Liver (tissue), 9 donors: ENCODE measurements around the gene CEPT1. TPM values are rescaled to one million over a fixed set of nuclear protein-coding genes. Genes with fewer than 3 reads are reported as not detected.

Experiments used
- DNase-seq: peaks from one replicate; pipeline ENCODE4 v3.0.0-alpha.2; 2017; ENCODE audit warnings: low spot score
- H3K27ac ChIP-seq, 2 donors: one replicate each; pipeline ENCODE4 v1.7.0; 2013; ENCODE audit warnings: inconsistent platforms in 2 of 2, low read length in 2 of 2, control low read depth in 1 of 2, low read depth in 1 of 2, mild to moderate bottlenecking in 1 of 2
- H3K27me3 ChIP-seq, 4 donors: one replicate each; pipeline versions ENCODE4 v1.6.1 to v1.7.0; 2013; ENCODE audit warnings: low read length in 3 of 4, inconsistent platforms in 1 of 4, mild to moderate bottlenecking in 1 of 4, moderate library complexity in 1 of 4; ENCODE audit not compliant: control insufficient read depth in 4 of 4, insufficient read depth in 4 of 4
- H3K36me3 ChIP-seq, 4 donors: one replicate each; pipeline versions ENCODE4 v1.6.1 to v1.7.0; 2013; ENCODE audit warnings: low read length in 3 of 4, mild to moderate bottlenecking in 3 of 4, low read depth in 1 of 4, moderate library complexity in 1 of 4; ENCODE audit not compliant: control insufficient read depth in 4 of 4, insufficient read depth in 3 of 4
- H3K4me1 ChIP-seq, 4 donors: one replicate each; pipeline versions ENCODE4 v1.6.1 to v1.7.0; 2013; ENCODE audit warnings: low read length in 3 of 4, mild to moderate bottlenecking in 3 of 4, moderate library complexity in 1 of 4; ENCODE audit not compliant: control insufficient read depth in 4 of 4, insufficient read depth in 4 of 4
- H3K4me3 ChIP-seq, 3 donors: one replicate each; pipeline versions ENCODE4 v1.6.1 to v1.7.0; 2013; ENCODE audit warnings: low read length in 3 of 3, control low read depth in 1 of 3, low read depth in 1 of 3, mild to moderate bottlenecking in 1 of 3
- H3K9ac ChIP-seq, 2 donors: one replicate each; pipeline ENCODE4 v1.7.0; 2013; ENCODE audit warnings: low read length in 2 of 2, mild to moderate bottlenecking in 2 of 2, moderate library complexity in 2 of 2, control low read depth in 1 of 2, low read depth in 1 of 2
- H3K9me3 ChIP-seq, 4 donors: one replicate each; pipeline versions ENCODE4 v1.6.1 to v1.7.0; 2013; ENCODE audit warnings: low read length in 3 of 4; ENCODE audit not compliant: control insufficient read depth in 4 of 4
- EGR1 ChIP-seq, 2 donors: IDR thresholded peaks; 2 replicates each; pipeline ENCODE4 v1.6.1; 2016 to 2018; ENCODE audit warnings: antibody characterized with exemption in 2 of 2, low read depth in 2 of 2
- FOXA1 ChIP-seq: IDR thresholded peaks from 2 replicates; pipeline ENCODE4 v1.6.1; 2016; ENCODE audit warnings: antibody characterized with exemption
- FOXA2 ChIP-seq: IDR thresholded peaks from 2 replicates; pipeline ENCODE4 v1.6.1; 2016; ENCODE audit warnings: antibody characterized with exemption
- HNF4A ChIP-seq, 2 donors: conservative IDR thresholded peaks; 2 replicates each; pipeline ENCODE4 v1.6.1; 2016; ENCODE audit warnings: antibody characterized with exemption in 2 of 2, mild to moderate bottlenecking in 2 of 2
- HNF4G ChIP-seq: IDR thresholded peaks from 2 replicates; pipeline ENCODE4 v1.6.1; 2016; ENCODE audit warnings: antibody characterized with exemption
- JUND ChIP-seq, 2 donors: IDR thresholded peaks; 2 replicates each; pipeline ENCODE4 v1.6.1; 2016; ENCODE audit warnings: antibody characterized with exemption in 2 of 2
- NR2F2 ChIP-seq: IDR thresholded peaks from 2 replicates; pipeline ENCODE4 v1.6.1; 2016; ENCODE audit warnings: antibody characterized with exemption
- RXRA ChIP-seq, 2 donors: IDR thresholded peaks; 2 replicates each; pipeline ENCODE4 v1.6.1; 2017 to 2018; ENCODE audit warnings: antibody characterized with exemption in 2 of 2, mild to moderate bottlenecking in 1 of 2
- SP1 ChIP-seq: IDR thresholded peaks from 2 replicates; pipeline ENCODE4 v1.6.1; 2018; ENCODE audit warnings: antibody characterized with exemption, mild to moderate bottlenecking
- TAF1 ChIP-seq: conservative IDR thresholded peaks from 2 replicates; pipeline ENCODE4 v1.6.1; 2016; ENCODE audit warnings: antibody characterized with exemption, mild to moderate bottlenecking
- YY1 ChIP-seq: IDR thresholded peaks from 2 replicates; pipeline ENCODE4 v1.6.1; 2016; ENCODE audit warnings: antibody characterized with exemption, mild to moderate bottlenecking
- WGBS: extraction: QIAGEN DNeasy Blood & Tissue Kit; methylation state at CpG from one replicate; pipeline ENCODE4 v1.1.7; 2013; 5-methylcytosine and 5-hydroxymethylcytosine counted together
- polyA plus RNA-seq, 2 donors: library from polyadenylated mRNA; stranded (reverse) in 1 of 2; unstranded in 1 of 2; fragments of 200-250 nt in 1 of 2; fragments of >200 nt in 1 of 2; fragmentation: Nextera tagmentation in 1 of 2; extraction: Ambion mirVana in 1 of 2; gene quantifications; one replicate each; pipeline versions ENCODE4 v1.2.1 to v1.2.3, GENCODE V29; 2013 to 2015
- total RNA-seq, 2 donors: library from RNA; depleted of rRNA; stranded (reverse); fragments of >200 nt; gene quantifications; one replicate each; pipeline ENCODE4 v1.2.3, GENCODE V29; 2014
- TF ChIP-seq, protein P1 (sequence below): IDR thresholded peaks from 2 replicates; pipeline ENCODE4 v1.6.1; 2016; ENCODE audit warnings: antibody characterized with exemption
- TF ChIP-seq, protein P2 (sequence below): IDR thresholded peaks from 2 replicates; pipeline ENCODE4 v1.6.1; 2016; ENCODE audit warnings: antibody characterized with exemption, mild to moderate bottlenecking
- TF ChIP-seq, protein P3 (sequence below): fragments of 150-350 bp; IDR thresholded peaks from 2 replicates; pipeline ENCODE4 v1.5.1; 2017; ENCODE audit warnings: improper control_type of control experiment, low read depth, low read length; ENCODE audit not compliant: missing input control
- TF ChIP-seq, protein P4 (sequence below): IDR thresholded peaks from 2 replicates; pipeline ENCODE4 v1.6.1; 2016; ENCODE audit warnings: antibody characterized with exemption
- TF ChIP-seq, protein P5 (sequence below): IDR thresholded peaks from 2 replicates; pipeline ENCODE4 v1.6.1; 2016; ENCODE audit warnings: antibody characterized with exemption
- donor health status: healthy.
- donor health status: healthy.
- donor health status: healthy.
- donor health status: healthy.
- donor health status: healthy.

CEPT1 gene
- total and polyA plus RNA-seq, 4 donors = 10.0 to 37.3 (median 27.7) TPM

DNA sequence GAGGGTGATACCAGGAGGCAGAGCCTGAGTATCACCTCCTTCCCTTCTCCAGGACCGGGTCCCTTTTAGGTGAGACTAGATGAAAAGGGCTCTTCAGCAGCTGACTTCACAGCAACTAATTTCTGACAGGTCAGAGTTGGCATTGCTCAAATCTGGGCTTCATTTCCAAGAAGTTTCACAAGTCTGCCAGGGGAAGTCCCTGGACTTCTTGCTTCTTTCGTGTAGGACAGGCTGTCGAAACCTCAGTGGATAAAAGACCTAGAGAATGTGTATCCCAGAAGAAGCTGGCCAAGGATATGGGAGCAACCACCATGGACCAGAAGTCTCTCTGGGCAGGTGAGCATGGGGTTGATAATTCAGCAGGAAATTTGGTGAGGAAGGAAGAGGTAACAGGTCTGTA, 87.4 kb downstream of the CEPT1 start, which contains the start of gene CHI3L2:
Gene CHI3L2 (plus strand): TSS at position 280 of the 400 bp plus-strand sequence. CDS start 17 bp downstream, at position 297.
- no peak for TF ChIP-seq SP1
- TF ChIP-seq FOXA2 = no peak
- TF ChIP-seq HNF4G = no peak
- no peak for TF ChIP-seq TAF1
- no peak for TF ChIP-seq EGR1 (IDR thresholded peaks at IDR 0.05; ENCODE audit: low read depth in 2 of 2)
- TF ChIP-seq, protein P1, sequence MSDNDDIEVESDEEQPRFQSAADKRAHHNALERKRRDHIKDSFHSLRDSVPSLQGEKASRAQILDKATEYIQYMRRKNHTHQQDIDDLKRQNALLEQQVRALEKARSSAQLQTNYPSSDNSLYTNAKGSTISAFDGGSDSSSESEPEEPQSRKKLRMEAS = no peak
- TF ChIP-seq, protein P2, sequence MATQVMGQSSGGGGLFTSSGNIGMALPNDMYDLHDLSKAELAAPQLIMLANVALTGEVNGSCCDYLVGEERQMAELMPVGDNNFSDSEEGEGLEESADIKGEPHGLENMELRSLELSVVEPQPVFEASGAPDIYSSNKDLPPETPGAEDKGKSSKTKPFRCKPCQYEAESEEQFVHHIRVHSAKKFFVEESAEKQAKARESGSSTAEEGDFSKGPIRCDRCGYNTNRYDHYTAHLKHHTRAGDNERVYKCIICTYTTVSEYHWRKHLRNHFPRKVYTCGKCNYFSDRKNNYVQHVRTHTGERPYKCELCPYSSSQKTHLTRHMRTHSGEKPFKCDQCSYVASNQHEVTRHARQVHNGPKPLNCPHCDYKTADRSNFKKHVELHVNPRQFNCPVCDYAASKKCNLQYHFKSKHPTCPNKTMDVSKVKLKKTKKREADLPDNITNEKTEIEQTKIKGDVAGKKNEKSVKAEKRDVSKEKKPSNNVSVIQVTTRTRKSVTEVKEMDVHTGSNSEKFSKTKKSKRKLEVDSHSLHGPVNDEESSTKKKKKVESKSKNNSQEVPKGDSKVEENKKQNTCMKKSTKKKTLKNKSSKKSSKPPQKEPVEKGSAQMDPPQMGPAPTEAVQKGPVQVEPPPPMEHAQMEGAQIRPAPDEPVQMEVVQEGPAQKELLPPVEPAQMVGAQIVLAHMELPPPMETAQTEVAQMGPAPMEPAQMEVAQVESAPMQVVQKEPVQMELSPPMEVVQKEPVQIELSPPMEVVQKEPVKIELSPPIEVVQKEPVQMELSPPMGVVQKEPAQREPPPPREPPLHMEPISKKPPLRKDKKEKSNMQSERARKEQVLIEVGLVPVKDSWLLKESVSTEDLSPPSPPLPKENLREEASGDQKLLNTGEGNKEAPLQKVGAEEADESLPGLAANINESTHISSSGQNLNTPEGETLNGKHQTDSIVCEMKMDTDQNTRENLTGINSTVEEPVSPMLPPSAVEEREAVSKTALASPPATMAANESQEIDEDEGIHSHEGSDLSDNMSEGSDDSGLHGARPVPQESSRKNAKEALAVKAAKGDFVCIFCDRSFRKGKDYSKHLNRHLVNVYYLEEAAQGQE = no peak
- no peak for TF ChIP-seq NR2F2
- TF ChIP-seq, protein P3, sequence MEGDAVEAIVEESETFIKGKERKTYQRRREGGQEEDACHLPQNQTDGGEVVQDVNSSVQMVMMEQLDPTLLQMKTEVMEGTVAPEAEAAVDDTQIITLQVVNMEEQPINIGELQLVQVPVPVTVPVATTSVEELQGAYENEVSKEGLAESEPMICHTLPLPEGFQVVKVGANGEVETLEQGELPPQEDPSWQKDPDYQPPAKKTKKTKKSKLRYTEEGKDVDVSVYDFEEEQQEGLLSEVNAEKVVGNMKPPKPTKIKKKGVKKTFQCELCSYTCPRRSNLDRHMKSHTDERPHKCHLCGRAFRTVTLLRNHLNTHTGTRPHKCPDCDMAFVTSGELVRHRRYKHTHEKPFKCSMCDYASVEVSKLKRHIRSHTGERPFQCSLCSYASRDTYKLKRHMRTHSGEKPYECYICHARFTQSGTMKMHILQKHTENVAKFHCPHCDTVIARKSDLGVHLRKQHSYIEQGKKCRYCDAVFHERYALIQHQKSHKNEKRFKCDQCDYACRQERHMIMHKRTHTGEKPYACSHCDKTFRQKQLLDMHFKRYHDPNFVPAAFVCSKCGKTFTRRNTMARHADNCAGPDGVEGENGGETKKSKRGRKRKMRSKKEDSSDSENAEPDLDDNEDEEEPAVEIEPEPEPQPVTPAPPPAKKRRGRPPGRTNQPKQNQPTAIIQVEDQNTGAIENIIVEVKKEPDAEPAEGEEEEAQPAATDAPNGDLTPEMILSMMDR = no peak
- no peak for TF ChIP-seq RXRA (IDR thresholded peaks at IDR 0.05)
- no peak for TF ChIP-seq FOXA1
- TF ChIP-seq, protein P4, sequence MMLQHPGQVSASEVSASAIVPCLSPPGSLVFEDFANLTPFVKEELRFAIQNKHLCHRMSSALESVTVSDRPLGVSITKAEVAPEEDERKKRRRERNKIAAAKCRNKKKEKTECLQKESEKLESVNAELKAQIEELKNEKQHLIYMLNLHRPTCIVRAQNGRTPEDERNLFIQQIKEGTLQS = no peak
- no peak for TF ChIP-seq YY1
- no peak for TF ChIP-seq JUND (IDR thresholded peaks at IDR 0.05)
- no peak for TF ChIP-seq HNF4A (conservative IDR thresholded peaks at IDR 0.05)
- TF ChIP-seq, protein P5, sequence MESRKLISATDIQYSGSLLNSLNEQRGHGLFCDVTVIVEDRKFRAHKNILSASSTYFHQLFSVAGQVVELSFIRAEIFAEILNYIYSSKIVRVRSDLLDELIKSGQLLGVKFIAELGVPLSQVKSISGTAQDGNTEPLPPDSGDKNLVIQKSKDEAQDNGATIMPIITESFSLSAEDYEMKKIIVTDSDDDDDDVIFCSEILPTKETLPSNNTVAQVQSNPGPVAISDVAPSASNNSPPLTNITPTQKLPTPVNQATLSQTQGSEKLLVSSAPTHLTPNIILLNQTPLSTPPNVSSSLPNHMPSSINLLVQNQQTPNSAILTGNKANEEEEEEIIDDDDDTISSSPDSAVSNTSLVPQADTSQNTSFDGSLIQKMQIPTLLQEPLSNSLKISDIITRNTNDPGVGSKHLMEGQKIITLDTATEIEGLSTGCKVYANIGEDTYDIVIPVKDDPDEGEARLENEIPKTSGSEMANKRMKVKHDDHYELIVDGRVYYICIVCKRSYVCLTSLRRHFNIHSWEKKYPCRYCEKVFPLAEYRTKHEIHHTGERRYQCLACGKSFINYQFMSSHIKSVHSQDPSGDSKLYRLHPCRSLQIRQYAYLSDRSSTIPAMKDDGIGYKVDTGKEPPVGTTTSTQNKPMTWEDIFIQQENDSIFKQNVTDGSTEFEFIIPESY = no peak
- H3K27ac ChIP-seq = no peak within 1 kb of the TSS
- H3K4me1 ChIP-seq = peaks cover 0 to 4% (median 1%) of the 10 kb centered on the region in 4 donors
- no peaks in the 10 kb centered on the region for H3K9me3 ChIP-seq
- DNase-seq = no peak
- H3K9ac ChIP-seq = no peak within 1 kb of the TSS
- no peaks in the 10 kb centered on the region for H3K27me3 ChIP-seq
- no peaks in the 10 kb centered on the region for H3K36me3 ChIP-seq
- no peak within 1 kb of the TSS for H3K4me3 ChIP-seq
- 73% methylated on average over 3 of the region's 3 CpGs for WGBS
